CD14-positive monocyte (primary cell): ENCODE measurements around the gene TMCC1. TPM values are rescaled to one million over a fixed set of nuclear protein-coding genes. Genes with fewer than 3 reads are reported as not detected.

Source experiments
- DNase-seq, 3 donors: peaks; one replicate each; pipeline ENCODE4 v3.0.0-alpha.2; 2011 to 2022
- H2AFZ ChIP-seq: 2 replicates; pipeline ENCODE4 v1.6.0; 2012; ENCODE audit warnings: mild to moderate bottlenecking, low read depth, low read length, inconsistent platforms; ENCODE audit not compliant: insufficient read depth, poor library complexity, severe bottlenecking
- H3K27ac ChIP-seq, 2 donors: 1 replicate in 1 of 2; 2 replicates in 1 of 2; pipeline ENCODE4 v1.5.1; 2012 to 2013; ENCODE audit warnings: low read length in 2 of 2, control low read depth in 1 of 2, inconsistent platforms in 1 of 2, low read depth in 1 of 2, mild to moderate bottlenecking in 1 of 2
- H3K27me3 ChIP-seq, 2 donors: one replicate each; pipeline versions ENCODE4 v1.6.0 to v1.6.1; 2011 to 2013; ENCODE audit warnings: low read length in 2 of 2; ENCODE audit not compliant: control insufficient read depth in 2 of 2, insufficient read depth in 2 of 2
- H3K36me3 ChIP-seq, 2 donors: replicated peaks in 1 of 2; 1 replicate in 1 of 2; 2 replicates in 1 of 2; pipeline versions ENCODE4 v1.5.1 to v1.6.1; 2012 to 2013; ENCODE audit warnings: low read length in 2 of 2, control low read depth in 1 of 2, inconsistent platforms in 1 of 2, mild to moderate bottlenecking in 1 of 2; ENCODE audit not compliant: insufficient read depth in 2 of 2, control insufficient read depth in 1 of 2
- H3K4me1 ChIP-seq, 2 donors: 1 replicate in 1 of 2; 2 replicates in 1 of 2; pipeline versions ENCODE4 v1.5.1 to v1.6.1; 2012 to 2013; ENCODE audit warnings: low read length in 2 of 2, control low read depth in 1 of 2, inconsistent platforms in 1 of 2, mild to moderate bottlenecking in 1 of 2, moderate library complexity in 1 of 2; ENCODE audit not compliant: insufficient read depth in 2 of 2, control insufficient read depth in 1 of 2
- H3K4me2 ChIP-seq: replicated peaks from 2 replicates; pipeline ENCODE3; 2012; ENCODE audit warnings: low read length, moderate library complexity, mild to moderate bottlenecking; ENCODE audit not compliant: poor library complexity, severe bottlenecking; ENCODE audit errors: extremely low read depth
- H3K4me3 ChIP-seq, 3 experiments: fragments of 200-600 bp in 1 of 3; sonication (generic) in 1 of 3; replicated peaks in 1 of 3; 1 replicate in 2 of 3; 2 replicates in 1 of 3; pipeline ENCODE4 v1.5.1; 2011 to 2013; ENCODE audit warnings: low read length in 3 of 3, mild to moderate bottlenecking in 3 of 3, control low read depth in 2 of 3, low read depth in 2 of 3, inconsistent platforms in 1 of 3, moderate library complexity in 1 of 3
- H3K79me2 ChIP-seq: 2 replicates; pipeline ENCODE4 v1.6.0; 2012; ENCODE audit warnings: mild to moderate bottlenecking, control low read depth, inconsistent platforms, low read length, moderate library complexity; ENCODE audit not compliant: insufficient read depth
- H3K9ac ChIP-seq: 2 replicates; pipeline ENCODE4 v1.6.0; 2017; ENCODE audit warnings: low read length, mild to moderate bottlenecking; ENCODE audit not compliant: insufficient read depth, poor library complexity, severe bottlenecking
- H3K9me3 ChIP-seq, 2 donors: replicated peaks in 1 of 2; 1 replicate in 1 of 2; 2 replicates in 1 of 2; pipeline versions ENCODE4 v1.5.1 to v1.6.1; 2012 to 2013; ENCODE audit warnings: low read length in 2 of 2, control low read depth in 1 of 2; ENCODE audit not compliant: control insufficient read depth in 1 of 2, insufficient read depth in 1 of 2
- H4K20me1 ChIP-seq: 2 replicates; pipeline ENCODE4 v1.6.0; 2012; ENCODE audit warnings: mild to moderate bottlenecking, low read length, control low read depth, moderate library complexity; ENCODE audit not compliant: insufficient read depth
- H3K27ac Mint-ChIP-seq, 7 donors: one replicate each; pipeline ENCODE4 v1.8.0; 2020; ENCODE audit warnings: mild to moderate bottlenecking in 7 of 7, mixed read lengths in 7 of 7, moderate library complexity in 6 of 7, inconsistent platforms in 2 of 7
- H3K27me3 Mint-ChIP-seq, 3 donors: one replicate each; pipeline ENCODE4 v1.8.0; 2021 to 2022; ENCODE audit warnings: low read depth in 3 of 3, mild to moderate bottlenecking in 3 of 3, mixed read lengths in 3 of 3, moderate library complexity in 3 of 3, inconsistent platforms in 1 of 3
- H3K36me3 Mint-ChIP-seq, 2 donors: one replicate each; pipeline ENCODE4 v1.8.0; 2020; ENCODE audit warnings: mixed read lengths in 2 of 2, inconsistent platforms in 1 of 2, mild to moderate bottlenecking in 1 of 2
- H3K4me1 Mint-ChIP-seq: one replicate; pipeline ENCODE4 v1.8.0; 2020; ENCODE audit warnings: mild to moderate bottlenecking, mixed read lengths
- H3K4me3 Mint-ChIP-seq, 2 donors: one replicate each; pipeline ENCODE4 v1.8.0; 2020; ENCODE audit warnings: mild to moderate bottlenecking in 2 of 2, mixed read lengths in 2 of 2, moderate library complexity in 1 of 2
- H3K9me3 Mint-ChIP-seq, 7 donors: one replicate each; pipeline ENCODE4 v1.8.0; 2020 to 2022; ENCODE audit warnings: mixed read lengths in 7 of 7, mild to moderate bottlenecking in 6 of 7, moderate library complexity in 6 of 7, inconsistent platforms in 2 of 7
- CTCF ChIP-seq: fragments of 200-600 bp; IDR thresholded peaks from one replicate; pipeline ENCODE4 v1.8.0; 2022; ENCODE audit warnings: antibody characterized with exemption, mild to moderate bottlenecking
- WGBS: methylation state at CpG from one replicate; pipeline ENCODE4 v1.1.5; 2013; ENCODE audit warnings: missing lambda C conversion rate; ENCODE audit not compliant: insufficient coverage; 5-methylcytosine and 5-hydroxymethylcytosine counted together
- intact Hi-C, 2 donors: fragments of 100-400 bp; cut with micrococcal nuclease; formaldehyde crosslinking; loops; one replicate each; pipeline versions ENCODE4 v1.15.0 to v1.15.1; 2023
- polyA plus RNA-seq, 3 donors: library from polyadenylated mRNA; depleted of rRNA in 1 of 3; unstranded in 2 of 3; stranded (reverse) in 1 of 3; fragments of 300-500 nt in 2 of 3; fragments of >200 nt in 1 of 3; fragmentation: Illumina TruSeq in 2 of 3; gene quantifications; 1 replicate in 2 of 3; 2 replicates in 1 of 3; pipeline ENCODE4 v1.2.3, GENCODE V29; 2012 to 2021

Gene TMCC1
- polyA plus RNA-seq, 3 donors, result 5.0 to 10.2 (median 5.0) TPM

DNA sequence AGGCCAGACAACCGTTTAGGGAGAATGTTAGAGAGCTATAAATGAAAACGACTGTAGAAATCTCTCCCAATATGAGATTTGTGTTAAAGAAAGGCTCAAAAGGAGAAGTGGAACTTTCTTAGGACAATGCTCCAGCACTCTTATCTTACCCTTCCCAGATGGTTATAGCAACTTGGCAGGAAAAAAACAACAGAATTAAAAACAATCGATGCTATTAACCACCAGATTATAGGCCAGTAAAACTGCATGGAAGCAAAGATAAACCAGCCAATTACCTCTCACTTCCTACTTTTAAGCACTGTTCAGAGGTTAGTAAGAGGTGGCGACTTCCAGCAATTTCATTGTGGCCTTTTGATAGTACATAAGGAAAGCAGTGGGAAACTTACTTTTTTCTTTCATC is 72.9 kb downstream of the TMCC1 start:
- peaks cover 35% of the 10 kb centered on the region in 2 donors for H3K4me1 ChIP-seq
- no peak overlapping the region for H3K4me3 Mint-ChIP-seq
- H4K20me1 ChIP-seq, result no peaks in the 10 kb centered on the region
- TF ChIP-seq CTCF, result no peak
- H3K27ac Mint-ChIP-seq, result peak overlapping the region in 3 of 7 donors; percentile 55 to 96 (median 91)
- H3K9me3 Mint-ChIP-seq, result peaks cover 0 to 1% (median 0%) of the 10 kb centered on the region in 7 donors
- peak overlapping the region in 1 of 2 donors; percentile 96 for H3K27ac ChIP-seq
- H3K4me2 ChIP-seq, result peak overlapping the region; percentile 23
- H2AFZ ChIP-seq, result no peak overlapping the region
- no peak overlapping the region for H3K9ac ChIP-seq
- H3K27me3 Mint-ChIP-seq, result peaks cover 0 to 2% (median 0%) of the 10 kb centered on the region in 3 donors
- peaks cover 32% of the 10 kb centered on the region for H3K4me1 Mint-ChIP-seq
- H3K36me3 Mint-ChIP-seq, result peaks cover 15 to 17% of the 10 kb centered on the region in 2 donors
- peaks cover 19% of the 10 kb centered on the region for H3K79me2 ChIP-seq
- no peaks in the 10 kb centered on the region for H3K27me3 ChIP-seq
- intact Hi-C loops, result loop anchor here (5.0 to 10.0 kb wide), 3 partner anchors 114 to 333 kb away; no protein-coding TSS in a partner anchor
- no peak overlapping the region for H3K4me3 ChIP-seq
- peaks cover 0 to 2% of the 10 kb centered on the region in 2 donors for H3K36me3 ChIP-seq
- no peaks in the 10 kb centered on the region for H3K9me3 ChIP-seq
- peak in 2 of 3 donors; percentile 18 to 20 for DNase-seq
- whole genome bisulfite sequencing, result no CpG with 5 or more reads among the region's 4 CpGs

DNA sequence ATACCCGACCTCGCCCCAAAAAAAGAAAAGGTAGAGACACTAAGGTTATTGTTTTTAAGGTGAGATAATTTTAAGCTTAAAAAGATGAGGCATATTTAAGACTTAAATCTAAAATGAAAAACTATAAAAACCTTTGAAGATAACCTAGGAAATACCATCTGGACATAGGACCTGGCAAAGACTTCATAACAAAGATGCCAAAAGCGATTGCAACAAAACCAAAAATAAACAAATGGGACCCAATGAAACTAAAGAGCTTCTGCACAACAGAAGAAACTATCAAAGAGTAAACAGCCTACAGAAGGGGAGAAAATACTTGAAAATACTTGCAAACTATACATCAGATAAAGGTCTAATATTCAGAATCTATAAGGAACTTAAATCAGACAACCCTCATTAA is 80.9 kb downstream of the TMCC1 start:
- Histone ChIP-seq H3K27me3 (no peaks in the 10 kb centered on the region), H3K9ac (no peak overlapping the region), H2AFZ (no peak overlapping the region), H3K4me3 (no peak overlapping the region), H3K36me3 (no peaks in the 10 kb centered on the region), H4K20me1 (peaks cover 6% of the 10 kb centered on the region), H3K4me1 (no peaks in the 10 kb centered on the region), H3K79me2 (peaks cover 4% of the 10 kb centered on the region), H3K9me3 (no peaks in the 10 kb centered on the region), H3K4me2 (no peak overlapping the region), H3K27ac (no peak overlapping the region)
- Mint-ChIP-seq H3K4me3 (no peak overlapping the region), H3K27ac (no peak overlapping the region), H3K27me3 (no peaks in the 10 kb centered on the region), H3K36me3 (peaks cover 16 to 19% of the 10 kb centered on the region in 2 donors), H3K9me3 (peaks cover 0 to 3% (median 0%) of the 10 kb centered on the region in 7 donors), H3K4me1 (peaks cover 3% of the 10 kb centered on the region)
- intact Hi-C loops, result no loop called here
- no peak for DNase-seq
- WGBS, result no CpG with 5 or more reads among the region's 3 CpGs
- TF ChIP-seq CTCF, result no peak
